HG02642 (cell line): ENCODE measurements around the gene TTC28.
"Not testable (repeated sequence)": the region's sequence is repeated elsewhere in the genome, so short reads cannot be mapped to it uniquely, and the experiment has no call there.

Source experiments
- ATAC-seq: cut with Tn5 transposase; IDR thresholded peaks from one replicate; pipeline ENCODE4 v1.9.1; 2021; ENCODE audit warnings: mild to moderate bottlenecking; ENCODE audit not compliant: unreplicated experiment, poor library complexity

The TTC28 gene

DNA sequence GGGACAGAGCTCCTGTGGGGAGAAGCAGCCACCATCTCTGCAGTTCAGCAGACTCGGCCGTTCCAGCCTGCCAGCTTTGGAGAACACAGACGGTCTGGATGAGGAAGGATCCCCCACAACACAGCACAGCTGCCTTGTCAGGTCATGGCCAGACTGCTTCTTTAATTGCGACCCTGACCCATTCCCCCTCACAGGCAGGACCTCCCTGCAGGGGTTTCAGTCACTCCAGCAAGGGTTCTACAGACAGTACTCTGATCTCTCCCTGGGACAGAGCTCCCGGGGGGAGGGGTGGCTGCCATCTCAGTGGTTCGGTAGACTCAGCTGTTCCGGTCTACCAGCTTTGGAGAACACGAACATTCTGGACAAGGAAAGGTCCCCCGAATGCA, 173.5 kb downstream of the TTC28 start:
- ATAC-seq = no peak

- no peak for ATAC-seq
Observed at GRCh38 chr22:28505416-28506149, 174.1 kb downstream of the TTC28 start.

DNA sequence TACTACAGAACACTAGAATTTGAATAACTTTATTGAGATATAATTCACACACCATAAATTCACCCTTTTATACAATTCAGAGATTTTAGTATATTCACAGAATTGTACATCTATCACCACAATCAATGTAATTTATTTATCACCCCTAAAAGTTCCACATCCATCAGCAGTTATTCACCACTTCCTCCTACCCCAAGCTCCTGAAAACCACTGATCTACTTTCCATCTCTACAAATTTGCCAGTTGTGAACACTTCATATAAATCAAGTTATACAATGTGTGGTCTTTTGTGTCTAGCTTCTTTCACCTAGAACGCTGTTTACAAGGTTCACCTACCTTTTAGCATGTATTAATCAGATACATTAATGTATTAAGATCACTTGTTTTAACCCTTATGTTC, 179.6 kb downstream of the TTC28 start:
- ATAC-seq = no peak

DNA sequence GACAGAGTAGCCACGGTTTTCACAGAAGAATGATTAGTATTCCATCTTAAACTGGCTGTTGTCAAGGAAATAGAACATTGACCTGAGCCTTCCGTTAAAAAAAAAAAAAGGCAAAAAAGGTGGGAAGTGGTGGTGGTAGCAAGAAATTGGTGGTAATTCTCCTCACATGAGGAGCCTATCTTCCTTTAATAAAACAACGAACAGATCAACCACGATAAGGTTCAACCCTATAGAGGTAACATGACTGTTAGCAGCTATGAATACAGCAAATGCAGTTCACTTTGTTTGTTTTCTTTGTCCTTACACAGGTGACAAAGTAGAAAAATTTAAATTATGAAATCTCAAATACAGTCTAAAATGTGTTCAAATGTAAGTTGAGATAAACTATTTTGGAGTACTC, 181.6 kb downstream of the TTC28 start:
- no peak for ATAC-seq

- ATAC-seq = no peak
Observed at GRCh38 chr22:28497188-28497587, 182.5 kb downstream of the TTC28 start.

- not testable (repeated sequence) for ATAC-seq
Observed at GRCh38 chr22:28491289-28491688, 188.4 kb downstream of the TTC28 start.

- no peak for ATAC-seq
Observed at GRCh38 chr22:28488825-28489224, 190.8 kb downstream of the TTC28 start.

- ATAC-seq = no peak
Observed at GRCh38 chr22:28484662-28485061, 195.0 kb downstream of the TTC28 start.

- no peak for ATAC-seq
Observed at GRCh38 chr22:28481725-28482124, 197.9 kb downstream of the TTC28 start.

- no peak for ATAC-seq
Observed at GRCh38 chr22:28480000-28480715, 199.5 kb downstream of the TTC28 start.

- no peak for ATAC-seq
Observed at GRCh38 chr22:28478564-28478963, 201.1 kb downstream of the TTC28 start.

GRCh38 chr22:28477556-28477955, 202.1 kb downstream of the TTC28 start:
- ATAC-seq = no peak

- ATAC-seq = no peak
Observed at GRCh38 chr22:28474330-28474729, 205.3 kb downstream of the TTC28 start.

- ATAC-seq = no peak
Observed at GRCh38 chr22:28473258-28473657, 206.4 kb downstream of the TTC28 start.

DNA sequence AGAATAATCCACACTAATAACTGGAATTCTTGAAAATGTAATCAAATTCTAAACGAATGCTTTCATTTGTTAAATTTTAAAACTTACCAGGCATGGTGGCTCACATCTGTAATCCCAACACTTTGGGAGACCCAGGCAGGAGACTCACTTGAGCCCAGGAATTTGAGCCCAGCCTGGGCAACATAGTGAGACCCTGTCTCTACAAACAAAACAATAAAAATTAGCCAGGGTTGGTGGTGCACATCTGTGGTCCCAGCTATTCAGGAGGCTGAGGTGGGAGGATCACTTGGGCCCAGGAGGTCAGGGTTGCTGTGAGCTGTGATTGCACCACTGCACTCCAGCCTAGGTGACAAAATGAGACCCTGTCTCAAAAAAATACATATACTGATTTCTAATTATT, 212.6 kb downstream of the TTC28 start:
- ATAC-seq = not testable (repeated sequence)

DNA sequence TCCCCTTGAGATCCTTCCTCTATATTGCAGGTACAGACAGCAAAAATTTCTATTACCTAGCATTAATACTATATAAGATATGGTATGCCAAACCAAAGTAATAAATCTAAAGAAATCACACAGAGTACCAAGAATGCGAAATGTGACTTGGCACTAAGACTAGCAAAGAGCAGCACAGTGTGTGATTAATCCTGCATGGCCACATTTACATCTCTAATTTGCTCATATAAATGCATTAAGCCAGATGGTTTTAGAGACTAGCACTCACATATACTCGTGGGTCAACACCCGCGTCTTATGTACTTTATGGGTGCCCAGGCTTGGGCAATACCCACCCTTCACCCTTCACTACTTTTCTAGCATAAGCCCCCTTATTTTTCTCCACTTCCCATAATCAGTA, 213.2 kb downstream of the TTC28 start:
- ATAC-seq = no peak

DNA sequence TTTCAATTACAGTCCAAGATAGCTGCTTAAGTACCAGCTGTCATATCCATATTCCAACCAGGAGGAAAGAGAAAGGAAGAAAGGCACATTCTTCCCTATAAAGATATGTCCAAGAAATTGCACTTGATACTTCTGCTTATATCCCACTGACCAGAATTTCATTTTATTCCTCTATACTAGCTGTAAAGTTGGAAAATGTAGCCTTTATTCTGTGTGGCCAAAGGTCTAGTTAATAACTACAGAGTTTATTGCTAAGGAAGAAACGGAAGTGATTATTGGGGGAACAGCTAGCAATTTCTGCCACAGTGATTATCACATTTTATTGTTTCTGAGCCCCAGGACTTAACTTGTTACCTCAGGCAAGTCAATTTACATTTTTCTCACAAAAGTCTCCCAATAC, 213.8 kb downstream of the TTC28 start:
- no peak for ATAC-seq

DNA sequence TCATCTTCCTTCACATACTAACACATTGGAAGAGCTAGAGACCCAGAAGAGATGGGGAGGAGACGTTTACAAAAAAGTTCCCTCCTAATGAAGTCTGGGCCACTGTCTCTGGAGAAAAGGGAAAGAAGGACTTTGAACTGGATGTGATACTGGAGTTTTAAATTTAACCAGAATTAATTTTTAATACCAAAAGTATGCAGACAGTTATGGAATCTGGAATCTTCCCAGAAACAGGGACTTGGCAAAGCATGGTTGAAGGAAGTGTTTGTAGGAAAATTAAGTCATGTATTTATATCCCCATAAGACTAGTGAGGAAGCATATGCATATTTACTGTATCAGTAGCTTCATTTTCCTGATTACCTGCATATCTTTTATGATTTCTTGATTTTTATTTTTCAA, 215.5 kb downstream of the TTC28 start:
- ATAC-seq = no peak

GRCh38 chr22:28463408-28463807, 216.2 kb downstream of the TTC28 start:
- not testable (repeated sequence) for ATAC-seq

DNA sequence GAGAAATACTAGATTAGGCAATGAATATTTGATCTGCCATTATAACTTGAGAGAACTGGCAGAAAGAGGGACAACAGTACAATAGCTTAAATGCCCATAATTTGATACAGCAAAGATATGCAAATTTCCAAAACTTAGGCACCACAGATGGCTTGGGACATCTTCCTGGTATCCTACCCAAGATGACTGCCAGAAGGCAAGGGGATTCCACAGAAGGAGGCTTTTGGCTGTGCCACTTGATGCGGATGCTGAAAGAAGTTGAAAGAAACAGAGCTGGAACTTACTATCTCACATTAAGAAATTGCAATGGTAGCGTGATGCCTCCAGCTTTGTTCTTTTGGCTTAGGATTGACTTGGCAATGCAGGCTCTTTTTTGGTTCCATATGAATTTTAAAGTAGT, 216.7 kb downstream of the TTC28 start:
- no peak for ATAC-seq

GRCh38 chr22:28462041-28462440, 217.6 kb downstream of the TTC28 start:
- ATAC-seq = no peak
